ENCODE measurements around the gene LCAT. TPM values are rescaled to one million over a fixed set of nuclear protein-coding genes. Genes with fewer than 3 reads are reported as not detected.
"Not testable (repeated sequence)": the region's sequence is repeated elsewhere in the genome, so short reads cannot be mapped to it uniquely, and the experiment has no call there.

LCAT gene
- total RNA-seq, 2 experiments from 2014 or later = 9.1 to 10.0 TPM

DNA sequence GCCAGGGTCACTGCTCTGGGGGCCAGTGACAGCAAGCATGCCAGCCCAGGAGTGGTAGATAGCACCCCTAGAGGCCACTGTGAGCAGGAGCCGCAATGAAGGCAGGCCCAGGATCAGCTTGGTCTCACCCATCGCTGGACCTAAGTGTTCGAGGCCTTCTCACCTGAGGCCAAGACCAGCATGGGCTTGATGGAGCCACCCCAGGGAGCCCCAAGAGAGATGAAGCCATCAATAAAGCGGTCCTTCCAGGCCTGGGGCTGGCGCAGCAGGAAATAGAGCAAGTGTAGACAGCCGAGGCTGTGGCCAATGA lies 1.8 kb downstream of the LCAT start:
- Mint-ChIP-seq H3K27me3 (ENCODE audit: low read depth) (no peaks in the 10 kb centered on the region), H3K4me3 (no peak overlapping the region), H3K4me1 (ENCODE audit: low read depth) (peaks cover 29% of the 10 kb centered on the region), H3K36me3 (ENCODE audit: low read depth) (peaks cover 7% of the 10 kb centered on the region), H3K27ac (no peak overlapping the region), H3K9me3 (no peaks in the 10 kb centered on the region)
- DNase-seq = peak; percentile 53
- CTCF ChIA-PET = interaction anchor here (0.8 to 1.8 kb wide), 11 partner anchors 10 to 126 kb away, joined by 3 to 9 read pairs (median 5); partner anchors contain the start of gene CTRL
- intact Hi-C loops (cut with micrococcal nuclease) = no loop called here

DNA sequence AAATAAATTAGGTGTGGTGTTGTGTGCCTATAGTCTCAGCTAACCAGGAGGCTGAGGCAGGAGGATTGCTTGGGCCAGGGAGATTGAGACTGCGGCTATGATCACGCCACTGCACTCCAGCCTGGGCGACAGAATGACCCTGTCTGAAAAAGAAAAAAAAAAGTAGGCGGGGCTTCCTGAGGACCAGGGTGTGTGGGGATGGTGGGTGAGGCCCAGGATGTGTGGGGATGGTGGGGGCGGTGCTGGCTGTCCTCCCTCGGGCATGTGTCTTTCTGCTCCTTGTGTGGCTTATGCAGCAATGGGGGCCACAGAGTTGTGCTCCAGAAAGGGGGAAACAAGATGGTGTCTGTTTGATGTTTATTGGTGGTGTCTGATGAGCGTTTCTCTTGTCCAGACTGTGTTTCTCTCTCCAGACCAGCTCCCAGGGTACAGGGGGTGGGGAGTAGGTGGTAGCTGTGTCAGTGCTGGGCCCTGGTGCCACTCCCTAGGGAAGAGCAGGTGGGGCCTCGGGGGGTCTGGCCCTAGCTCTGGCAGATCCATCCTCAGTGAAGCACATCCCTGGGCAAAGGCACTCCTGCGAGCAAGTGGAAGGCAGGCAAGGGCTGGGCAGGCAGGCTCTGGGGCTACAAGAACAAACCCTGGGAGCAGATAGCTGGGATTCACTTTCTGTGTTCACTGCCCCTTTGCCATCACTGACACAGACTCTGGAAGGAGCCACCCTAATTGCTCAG lies 2.3 kb downstream of the LCAT start:
- peak overlapping the region; percentile 59 for H3K27ac Mint-ChIP-seq
- no peaks in the 10 kb centered on the region for H3K27me3 Mint-ChIP-seq (ENCODE audit: low read depth)
- H3K9me3 Mint-ChIP-seq = no peaks in the 10 kb centered on the region
- no peak for DNase-seq
- H3K36me3 Mint-ChIP-seq (ENCODE audit: low read depth) = peaks cover 11% of the 10 kb centered on the region
- H3K4me3 Mint-ChIP-seq = no peak overlapping the region
- intact Hi-C loops (cut with micrococcal nuclease) = no loop called here
- CTCF ChIA-PET = interaction anchor here (0.6 to 2.7 kb wide), 17 partner anchors 9 to 295 kb away, joined by 3 to 13 read pairs (median 4); partner anchors contain the start of gene CTRL
- H3K4me1 Mint-ChIP-seq (ENCODE audit: low read depth) = peaks cover 32% of the 10 kb centered on the region

DNA sequence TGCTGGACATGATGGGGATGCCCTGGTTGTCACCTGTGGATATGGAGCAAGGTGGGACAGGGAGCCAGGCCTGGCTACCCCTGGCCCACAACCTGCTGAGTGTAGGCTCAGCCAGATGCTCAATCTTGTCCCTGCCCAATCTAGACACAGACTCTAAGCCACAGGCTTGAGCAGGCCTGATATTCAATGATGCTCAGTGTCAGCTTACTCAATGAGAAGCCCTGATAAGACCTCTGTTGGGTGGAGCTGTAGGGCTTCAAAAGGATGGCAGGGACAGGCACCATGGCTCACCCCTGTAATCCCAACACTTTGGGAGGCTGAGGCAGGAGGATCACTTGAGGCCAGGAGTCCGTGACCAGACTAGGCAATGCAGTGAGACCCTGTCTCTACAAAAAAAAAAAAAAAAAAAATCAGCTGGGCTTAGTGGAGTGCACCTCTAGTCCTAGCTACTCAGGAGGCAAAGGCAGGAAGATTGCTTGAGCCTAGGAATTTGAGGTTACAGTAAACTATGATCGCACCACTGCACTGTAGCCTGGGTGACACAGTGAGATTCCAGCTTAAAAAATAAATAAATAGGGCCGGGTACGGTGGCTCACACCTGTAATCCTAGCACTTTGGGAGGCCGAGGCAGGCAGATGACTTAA lies 3.4 kb downstream of the LCAT start:
- DNase-seq = no peak
- H3K4me3 Mint-ChIP-seq = peak overlapping the region; percentile 18
- CTCF ChIA-PET = interaction anchor here (0.6 to 2.7 kb wide), 11 partner anchors 8 to 296 kb away, joined by 3 to 13 read pairs (median 5); partner anchors contain the start of gene CTRL
- intact Hi-C loops (cut with micrococcal nuclease) = no loop called here
- peaks cover 19% of the 10 kb centered on the region for H3K36me3 Mint-ChIP-seq (ENCODE audit: low read depth)
- no peaks in the 10 kb centered on the region for H3K27me3 Mint-ChIP-seq (ENCODE audit: low read depth)
- peaks cover 32% of the 10 kb centered on the region for H3K4me1 Mint-ChIP-seq (ENCODE audit: low read depth)
- peak overlapping the region; percentile 36 for H3K27ac Mint-ChIP-seq
- no peaks in the 10 kb centered on the region for H3K9me3 Mint-ChIP-seq

DNA sequence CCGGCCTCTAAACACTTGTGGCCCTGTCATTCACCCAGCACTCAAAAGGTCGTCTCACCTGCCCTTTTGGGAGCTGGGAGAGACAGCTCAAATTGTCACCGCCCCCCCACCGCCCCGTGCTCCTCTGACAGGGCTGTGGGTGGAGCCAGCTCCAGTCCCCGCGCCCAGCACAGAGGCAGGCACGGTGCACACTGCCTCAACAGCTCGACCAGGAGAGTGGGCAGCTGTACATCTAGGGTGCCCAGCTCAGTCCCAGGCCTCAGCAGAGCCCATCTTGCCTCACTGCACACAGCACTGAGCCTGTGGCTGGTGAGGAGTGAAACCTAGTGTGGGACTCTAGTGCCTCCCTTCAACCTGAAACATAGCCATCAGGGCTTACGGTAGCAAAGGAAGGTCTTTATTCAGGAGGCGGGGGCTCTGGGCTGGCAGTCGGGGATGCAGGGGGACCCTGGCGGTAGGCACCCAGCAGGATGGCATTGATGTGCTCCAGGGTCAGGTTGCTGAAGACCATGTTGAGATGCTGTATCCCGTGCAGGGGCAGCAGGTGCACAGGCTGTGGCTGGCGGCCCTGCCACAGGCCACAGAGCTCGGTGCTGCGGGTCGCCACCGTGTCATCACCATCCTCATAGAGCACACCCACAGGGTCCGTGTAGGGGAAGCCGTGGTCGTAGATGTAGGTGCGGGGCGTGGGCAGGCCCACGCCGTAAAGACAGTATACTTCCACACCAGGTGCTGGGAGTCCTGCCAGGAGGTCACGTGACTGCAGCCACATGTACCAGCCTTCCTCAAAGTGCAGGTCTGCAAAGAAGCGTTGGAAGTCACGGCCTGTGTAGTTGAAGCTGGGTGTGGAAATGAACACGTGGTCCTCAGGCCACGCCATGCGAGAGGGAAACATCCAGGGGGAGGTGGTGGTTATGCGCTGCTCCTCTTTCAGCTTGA lies 4.1 kb downstream of the LCAT start:
- intact Hi-C loops (cut with micrococcal nuclease) = loop anchor here (5.0 kb wide), 3 partner anchors 43 to 143 kb away; partner anchors contain the start of genes DPEP3, RANBP10 and TSNAXIP1
- Mint-ChIP-seq H3K27ac (peak overlapping the region; percentile 36), H3K4me3 (peak overlapping the region; percentile 41)

DNA sequence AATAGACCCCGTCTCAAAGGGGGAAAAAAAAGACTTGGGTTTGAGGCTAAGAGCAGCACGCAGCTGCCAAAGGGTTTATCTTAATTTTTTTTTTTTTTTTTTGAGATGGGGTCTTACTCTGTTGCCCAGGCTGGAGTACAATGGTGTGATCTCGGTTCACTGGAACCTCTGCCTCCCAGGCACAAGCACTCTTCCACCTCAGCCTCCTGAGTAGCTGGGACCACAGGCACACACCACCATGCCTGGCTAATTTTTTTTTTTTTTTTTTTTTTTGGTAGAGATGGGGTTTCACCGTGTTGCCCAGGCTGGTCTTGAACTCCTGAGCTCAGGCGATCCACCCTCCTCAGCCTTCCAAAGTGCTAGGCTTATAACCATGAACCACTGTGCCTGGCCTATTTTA lies 6.2 kb downstream of the LCAT start:
- H3K4me3 Mint-ChIP-seq = peak overlapping the region; percentile 100
- H3K27ac Mint-ChIP-seq = peak overlapping the region; percentile 94
- H3K27me3 Mint-ChIP-seq (ENCODE audit: low read depth); DNase-seq; H3K9me3 Mint-ChIP-seq: not testable (repeated sequence)
- peaks cover 36% of the 10 kb centered on the region for H3K36me3 Mint-ChIP-seq (ENCODE audit: low read depth)
- intact Hi-C loops (cut with micrococcal nuclease) = loop anchor here (2.0 to 5.0 kb wide), 6 partner anchors 45 to 145 kb away; partner anchors contain the start of genes DDX28, DPEP3, DUS2 and RANBP10
- CTCF ChIA-PET = interaction anchor here (0.8 kb wide), 1 partner anchor 103 kb away, joined by 7 read pairs; no protein-coding TSS in a partner anchor
- peaks cover 52% of the 10 kb centered on the region for H3K4me1 Mint-ChIP-seq (ENCODE audit: low read depth)

More for the DNA sequence above, 4.1 kb downstream of the LCAT start:
- H3K27me3 Mint-ChIP-seq (ENCODE audit: low read depth) = no peaks in the 10 kb centered on the region
- H3K36me3 Mint-ChIP-seq (ENCODE audit: low read depth) = peaks cover 26% of the 10 kb centered on the region
- H3K9me3 Mint-ChIP-seq = no peaks in the 10 kb centered on the region
- H3K4me1 Mint-ChIP-seq (ENCODE audit: low read depth) = peaks cover 40% of the 10 kb centered on the region
- CTCF ChIA-PET = interaction anchor here (1.1 to 2.7 kb wide), 7 partner anchors 7 to 267 kb away, joined by 4 to 13 read pairs (median 6); partner anchors contain the start of gene CTRL
- peak; percentile 64 for DNase-seq

DNA sequence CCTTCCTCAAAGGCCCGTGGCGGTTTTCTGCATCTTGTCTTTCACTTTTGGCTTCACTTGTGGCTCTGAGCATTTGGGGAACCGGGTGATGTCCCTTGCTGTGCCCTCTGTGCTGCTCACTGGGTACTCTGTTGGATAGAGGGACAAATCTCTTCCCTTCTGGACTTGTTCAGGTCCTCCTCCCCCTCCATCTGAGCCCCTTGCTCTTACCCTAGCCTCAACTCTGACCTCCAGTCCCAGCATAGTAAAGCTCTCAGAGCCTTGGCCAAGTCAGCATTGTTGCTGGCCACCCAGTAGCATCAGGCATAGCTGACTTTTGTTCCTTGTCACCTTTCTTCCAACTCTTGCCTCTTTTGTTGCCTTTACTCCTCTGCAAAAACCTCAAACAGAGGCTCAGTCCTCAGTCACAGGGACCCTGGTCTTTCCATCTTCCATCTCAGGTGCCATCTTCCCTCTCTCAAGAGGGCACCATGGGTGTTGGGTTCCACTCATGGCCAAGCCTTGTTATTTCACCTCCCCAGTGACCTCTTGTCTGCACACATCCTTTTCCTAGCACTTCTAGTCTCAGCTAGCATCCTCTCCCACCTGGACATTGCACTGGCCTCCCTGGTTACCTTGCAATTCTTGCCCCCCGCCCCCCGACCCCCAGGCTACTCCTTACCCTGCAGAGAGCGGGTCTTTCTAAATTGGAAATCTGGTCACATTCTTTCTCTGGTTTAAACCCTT lies 6.9 kb downstream of the LCAT start:
- Mint-ChIP-seq H3K36me3 (ENCODE audit: low read depth) (peaks cover 36% of the 10 kb centered on the region), H3K27ac (peak overlapping the region; percentile 94), H3K4me3 (peak overlapping the region; percentile 100), H3K27me3 (ENCODE audit: low read depth) (no peaks in the 10 kb centered on the region), H3K9me3 (no peaks in the 10 kb centered on the region), H3K4me1 (ENCODE audit: low read depth) (peaks cover 50% of the 10 kb centered on the region)
- peak; percentile 92 for DNase-seq
- intact Hi-C loops (cut with micrococcal nuclease) = loop anchor here (1.0 to 5.0 kb wide), 8 partner anchors 45 to 277 kb away; partner anchors contain the start of genes ACD, DDX28, DPEP3 and DUS2
- CTCF ChIA-PET = interaction anchor here (0.8 to 1.7 kb wide), 4 partner anchors 10 to 129 kb away, joined by 3 to 5 read pairs (median 4); partner anchors contain the start of gene EDC4

DNA sequence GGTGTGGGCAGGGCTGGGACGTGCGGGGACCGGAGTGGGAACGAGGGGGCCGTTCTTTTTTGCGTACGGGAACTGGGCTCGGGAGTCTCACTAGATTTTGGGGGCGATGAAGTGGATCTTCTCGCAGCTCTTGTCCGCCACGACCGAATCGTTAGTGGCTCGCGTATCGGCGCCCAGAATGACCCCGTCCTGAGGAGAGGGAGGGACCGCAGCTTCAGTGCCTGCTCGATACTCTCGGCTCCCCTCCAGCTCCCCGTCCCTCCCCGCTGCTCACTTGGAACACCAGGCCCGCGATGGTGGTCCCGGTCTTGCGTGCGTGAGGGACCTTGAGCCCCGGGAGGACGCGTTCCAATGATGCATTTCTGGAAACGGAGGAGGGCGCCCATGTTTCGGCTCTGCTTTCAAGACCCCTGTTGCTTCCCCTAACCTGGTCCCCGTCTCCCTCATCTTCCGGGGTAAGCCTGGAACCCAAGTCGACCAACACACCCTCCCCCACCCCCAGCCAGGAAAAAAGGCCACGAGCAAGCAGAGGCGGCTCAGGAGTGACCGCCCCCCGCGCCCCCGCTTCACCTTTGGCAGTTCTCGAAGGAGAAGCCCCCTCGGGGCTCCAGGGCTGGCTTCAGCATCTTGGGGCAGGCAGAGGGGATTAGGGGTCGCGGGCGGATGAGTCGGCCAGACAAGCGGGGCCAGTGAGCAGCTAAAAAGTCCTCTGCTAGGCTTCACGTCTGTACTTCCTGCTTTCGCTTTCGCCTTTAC lies 7.6 kb downstream of the LCAT start, which contains the start of gene PSMB10:
TSS of gene PSMB10 (minus strand) at position 727 of the 756 bp plus-strand sequence. CDS start at position 626, 101 bp downstream.
- CTCF ChIA-PET = interaction anchor here (0.6 to 2.6 kb wide), 11 partner anchors 10 to 415 kb away, joined by 3 to 12 read pairs (median 4); partner anchors contain the start of gene EDC4
- peaks cover 39% of the 10 kb centered on the region for H3K36me3 Mint-ChIP-seq (ENCODE audit: low read depth)
- no peaks in the 10 kb centered on the region for H3K27me3 Mint-ChIP-seq (ENCODE audit: low read depth)
- intact Hi-C loops (cut with micrococcal nuclease) = loop anchor here (1.0 to 5.0 kb wide), 8 partner anchors 46 to 276 kb away; partner anchors contain the start of genes ACD, DDX28, DPEP3 and DUS2
- peak within 1 kb of the TSS; percentile 94 for H3K27ac Mint-ChIP-seq
- H3K4me1 Mint-ChIP-seq (ENCODE audit: low read depth) = peaks cover 44% of the 10 kb centered on the region
- peak; percentile 62 for DNase-seq
- H3K9me3 Mint-ChIP-seq = no peaks in the 10 kb centered on the region
- H3K4me3 Mint-ChIP-seq = peak within 1 kb of the TSS; percentile 100

DNA sequence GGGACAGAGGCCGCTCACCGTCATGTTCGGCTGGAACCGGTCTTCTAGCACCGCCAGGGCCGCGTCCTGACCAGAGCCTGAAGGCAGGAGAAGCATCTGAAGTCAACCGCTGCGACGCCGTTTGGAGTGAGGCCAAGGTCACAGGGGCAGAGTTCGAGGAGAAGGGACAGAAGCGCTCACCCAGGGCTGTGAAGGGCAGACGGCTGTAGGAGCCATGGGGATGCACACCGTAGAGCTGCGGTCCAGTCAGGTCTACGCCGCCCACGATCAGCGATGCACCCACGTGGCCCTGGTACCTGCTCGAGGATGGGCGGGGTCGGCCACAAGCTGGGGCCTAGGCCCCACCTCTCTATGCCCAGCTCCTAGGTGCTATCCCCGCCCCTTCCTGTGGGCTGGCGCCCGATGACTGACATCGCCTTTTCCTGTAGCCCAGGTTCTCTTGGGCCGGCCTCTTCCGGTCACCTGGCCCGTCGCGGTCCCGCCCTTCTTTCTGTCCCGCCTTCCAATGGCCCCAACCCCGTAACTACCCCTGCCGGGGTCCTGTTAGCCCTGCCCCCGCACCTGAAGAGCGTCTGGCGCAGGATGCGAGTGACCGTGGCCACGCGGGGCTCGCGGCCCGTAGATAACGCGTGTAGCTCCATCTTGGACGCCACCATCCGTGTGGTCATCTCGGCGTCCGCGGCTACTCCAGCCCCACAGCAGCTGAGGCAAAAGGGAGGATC lies 8.4 kb downstream of the LCAT start:
- Mint-ChIP-seq H3K27me3 (ENCODE audit: low read depth) (no peaks in the 10 kb centered on the region), H3K4me3 (peak overlapping the region; percentile 100), H3K9me3 (no peaks in the 10 kb centered on the region), H3K4me1 (ENCODE audit: low read depth) (peaks cover 41% of the 10 kb centered on the region), H3K36me3 (ENCODE audit: low read depth) (peaks cover 40% of the 10 kb centered on the region), H3K27ac (peak overlapping the region; percentile 94)
- intact Hi-C loops (cut with micrococcal nuclease) = loop anchor here (1.0 to 5.0 kb wide), 15 partner anchors 17 to 414 kb away; partner anchors contain the start of genes ACD, CTCF, DDX28 and DPEP3
- CTCF ChIA-PET = interaction anchor here (1.0 to 2.6 kb wide), 8 partner anchors 52 to 415 kb away, joined by 3 to 12 read pairs (median 4); partner anchors contain the start of gene EDC4
- DNase-seq = peak; percentile 98

DNA sequence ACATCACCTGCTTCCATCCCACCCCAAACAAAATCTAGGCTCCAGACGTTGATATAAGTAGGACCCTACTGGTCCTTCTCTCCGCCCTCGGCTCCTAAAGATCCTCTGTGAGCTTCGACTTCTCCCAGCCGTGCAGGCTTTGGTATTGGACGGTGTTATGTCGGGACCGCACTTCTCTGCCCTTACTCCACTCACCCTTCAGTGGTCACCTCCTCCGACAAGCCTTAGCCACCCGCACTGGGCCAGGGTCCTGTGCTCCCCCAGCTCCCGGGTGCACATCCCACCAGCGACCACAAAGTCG lies 8.9 kb downstream of the LCAT start:
- H3K27me3 Mint-ChIP-seq (ENCODE audit: low read depth) = no peaks in the 10 kb centered on the region
- peak overlapping the region; percentile 100 for H3K4me3 Mint-ChIP-seq
- CTCF ChIA-PET = interaction anchor here (1.0 to 2.6 kb wide), 8 partner anchors 51 to 414 kb away, joined by 3 to 12 read pairs (median 4); partner anchors contain the start of gene EDC4
- intact Hi-C loops (cut with micrococcal nuclease) = loop anchor here (1.0 to 5.0 kb wide), 10 partner anchors 17 to 414 kb away; partner anchors contain the start of genes CTCF, DPEP3, NUTF2 and PSKH1
- peaks cover 37% of the 10 kb centered on the region for H3K4me1 Mint-ChIP-seq (ENCODE audit: low read depth)
- DNase-seq = no peak
- no peaks in the 10 kb centered on the region for H3K9me3 Mint-ChIP-seq
- H3K27ac Mint-ChIP-seq = peak overlapping the region; percentile 94
- peaks cover 40% of the 10 kb centered on the region for H3K36me3 Mint-ChIP-seq (ENCODE audit: low read depth)
